Astrocyte of the spinal cord (primary cell): Measurements from ENCODE around the gene TTC39C.
A peak's percentile ranks its signal among the peaks of the same experiment; 100 is the strongest.

Source experiments
- DNase-seq: peaks from one replicate; pipeline ENCODE4 v3.0.0; 2011; ENCODE audit warnings: low read depth, low spot score
- H3K4me3 ChIP-seq: 2 replicates; pipeline ENCODE4 v1.5.1; 2011; ENCODE audit warnings: low read depth, mild to moderate bottlenecking, low read length, moderate library complexity
- CTCF ChIP-seq: IDR thresholded peaks from 2 replicates; pipeline ENCODE4 v1.5.1; 2012; ENCODE audit warnings: low read depth, mild to moderate bottlenecking, low read length, inconsistent platforms
- in situ Hi-C: cut with HindIII; loops from 2 replicates; pipeline ENCODE4 v1.10.0; 2017; ENCODE audit warnings: low sequenced_read_pairs

The TTC39C gene

GRCh38 chr18:24118750-24119577 lies 104.4 kb downstream of the TTC39C start:
- peak; percentile 72 for TF ChIP-seq CTCF
- H3K4me3 ChIP-seq = no peak overlapping the region
- DNase-seq = peak; percentile 75
- in situ Hi-C loops = no loop called here

GRCh38 chr18:24120676-24121075 lies 106.1 kb downstream of the TTC39C start:
- no peak for DNase-seq
- no peak overlapping the region for H3K4me3 ChIP-seq
- no peak for TF ChIP-seq CTCF
- in situ Hi-C loops = no loop called here

GRCh38 chr18:24121625-24122024 lies 107.1 kb downstream of the TTC39C start:
- H3K4me3 ChIP-seq = no peak overlapping the region
- DNase-seq = no peak
- TF ChIP-seq CTCF = no peak
- in situ Hi-C loops = no loop called here

- in situ Hi-C loops = no loop called here
- H3K4me3 ChIP-seq = no peak overlapping the region
- no peak for TF ChIP-seq CTCF
- no peak for DNase-seq
Observed at GRCh38 chr18:24126155-24126961, 111.8 kb downstream of the TTC39C start.

GRCh38 chr18:24127735-24128134 lies 113.2 kb downstream of the TTC39C start:
- TF ChIP-seq CTCF = no peak
- in situ Hi-C loops = no loop called here
- no peak overlapping the region for H3K4me3 ChIP-seq
- no peak for DNase-seq

- no peak overlapping the region for H3K4me3 ChIP-seq
- DNase-seq = no peak
- no peak for TF ChIP-seq CTCF
- in situ Hi-C loops = no loop called here
Observed at GRCh38 chr18:24128700-24129099, 114.1 kb downstream of the TTC39C start.
